HG03521 (cell line): ENCODE results near the gene EPB41L4B.
"Not testable (repeated sequence)": the region's sequence is repeated elsewhere in the genome, so short reads cannot be mapped to it uniquely, and the experiment has no call there.

ENCODE experiments used
- ATAC-seq: cut with Tn5 transposase; IDR thresholded peaks from one replicate; pipeline ENCODE4 v1.9.1; 2021; ENCODE audit warnings: mild to moderate bottlenecking, moderate library complexity; ENCODE audit not compliant: unreplicated experiment

The EPB41L4B gene

DNA sequence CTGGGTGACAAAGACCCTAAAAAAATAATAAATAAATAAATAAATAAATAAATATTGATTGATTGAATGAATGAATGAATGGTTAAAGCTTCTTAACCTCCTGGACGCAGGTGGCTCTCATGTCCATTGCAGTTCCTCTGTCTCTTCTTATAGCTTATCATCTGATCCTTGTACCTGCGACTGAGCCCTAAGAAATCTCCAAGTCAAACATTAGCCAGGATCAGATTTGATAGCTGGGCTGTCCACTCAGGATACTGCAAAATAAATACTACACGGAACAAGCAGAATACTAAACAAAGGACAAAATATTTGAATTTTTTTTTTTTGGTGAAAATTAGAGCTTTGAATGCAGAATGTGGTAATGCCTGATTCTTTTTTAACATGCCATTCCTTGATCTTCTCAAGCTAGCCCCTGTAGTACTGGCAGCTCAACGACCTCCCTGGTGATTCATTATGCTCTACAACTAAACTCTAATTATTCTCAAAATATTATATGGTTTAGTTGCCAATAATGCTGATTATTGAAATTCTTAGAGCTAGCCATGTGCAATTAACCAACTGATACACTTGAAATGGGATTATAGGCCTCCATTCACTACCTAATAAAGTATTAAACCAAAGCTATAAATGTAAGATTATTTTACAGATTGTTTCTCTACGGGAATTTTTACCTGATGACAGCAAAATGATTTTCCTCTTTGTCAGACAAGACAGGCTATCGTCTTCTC, 191.2 kb downstream of the EPB41L4B start:
- no peak for ATAC-seq

GRCh38 chr9:109126671-109127070, 194.2 kb downstream of the EPB41L4B start:
- ATAC-seq: not testable (repeated sequence)

DNA sequence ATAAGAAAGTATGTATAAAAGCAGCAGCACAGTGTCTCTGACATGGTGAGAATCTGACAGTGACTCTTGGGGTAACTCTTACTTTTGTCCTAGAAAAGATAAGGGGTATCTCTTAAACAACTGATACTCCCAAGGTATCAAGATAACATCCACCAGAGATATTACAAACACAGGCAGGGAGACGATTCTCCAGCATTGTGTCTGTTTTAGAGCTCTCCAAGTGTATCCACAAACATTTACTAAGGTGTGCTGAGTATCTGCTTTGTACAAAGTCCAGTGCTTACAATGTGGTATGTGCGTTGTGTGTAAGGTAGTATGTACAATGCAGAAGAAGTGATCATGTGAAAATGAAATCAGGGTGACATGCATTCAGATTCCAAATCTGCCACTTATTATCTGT, 196.7 kb downstream of the EPB41L4B start:
- ATAC-seq: no peak

DNA sequence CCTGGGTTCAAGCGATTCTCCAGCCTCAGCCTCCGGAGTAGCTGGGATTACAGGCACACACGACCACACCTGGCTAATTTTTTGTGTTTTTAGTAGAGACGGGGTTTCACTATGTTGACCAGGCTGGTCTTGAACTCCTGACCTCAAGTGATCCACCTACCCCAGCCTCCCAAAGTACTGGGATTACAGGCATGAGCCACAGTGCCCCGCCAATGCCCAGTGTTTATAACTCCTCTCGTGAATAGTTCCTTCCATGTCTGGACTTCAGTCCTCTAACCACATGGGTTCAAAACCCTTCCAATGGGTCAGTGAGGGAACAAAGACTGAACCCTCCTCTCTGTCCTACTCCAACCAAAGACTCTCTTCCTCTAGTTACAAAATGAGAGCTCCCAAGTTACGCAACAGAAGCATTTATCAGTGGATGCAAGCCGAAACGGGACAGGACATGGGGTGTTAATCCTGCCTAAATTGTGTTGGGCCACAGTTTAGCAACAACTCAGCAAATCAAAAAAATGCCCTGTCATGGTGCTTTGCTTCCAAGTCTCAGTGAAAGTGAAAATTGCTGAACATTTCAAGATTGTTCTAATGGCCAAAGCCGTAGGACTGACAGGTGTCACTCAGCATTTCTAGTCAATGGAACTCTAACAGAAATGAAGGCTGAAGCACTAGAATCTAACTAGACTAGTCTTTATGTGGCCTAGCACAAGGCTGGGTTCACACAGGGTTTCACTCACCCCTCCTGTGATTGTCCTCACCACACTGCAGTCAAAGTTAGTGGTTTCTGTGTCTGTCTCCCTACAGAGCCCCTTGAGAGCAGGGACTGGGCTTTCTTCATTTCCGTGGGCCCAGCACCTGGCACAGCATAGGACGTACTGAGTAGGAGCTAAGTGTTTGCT, 197.9 kb downstream of the EPB41L4B start:
- no peak for ATAC-seq
